ENCODE data around the gene SBF2. TPM values are rescaled to one million over a fixed set of nuclear protein-coding genes. Genes with fewer than 3 reads are reported as not detected.
A peak's percentile ranks its signal among the peaks of the same experiment; 100 is the strongest.

SBF2 gene
- total RNA-seq, 2 donors from 2014 or later, result 33.3 to 42.5 TPM

GRCh38 chr11:10125522-10126133 lies 168.4 kb downstream of the SBF2 start:
- H3K4me3 Mint-ChIP-seq, result no peak overlapping the region
- ATAC-seq (replicated peaks), result no peak
- H3K27ac Mint-ChIP-seq, result no peak overlapping the region

GRCh38 chr11:10122326-10123197 lies 171.5 kb downstream of the SBF2 start:
- peak; percentile 91 for ATAC-seq (replicated peaks)
- Mint-ChIP-seq H3K4me3 (no peak overlapping the region), H3K27ac (no peak overlapping the region)

More at GRCh38 chr11:10125522-10126133, 168.4 kb downstream of the SBF2 start:
- no peaks in the 10 kb centered on the region for H3K9me3 Mint-ChIP-seq
- no peaks in the 10 kb centered on the region for H3K27me3 Mint-ChIP-seq
- H3K4me1 Mint-ChIP-seq, result peaks cover 4% of the 10 kb centered on the region
- no peaks in the 10 kb centered on the region for H3K36me3 Mint-ChIP-seq (ENCODE audit: low read depth)

GRCh38 chr11:10118865-10119264 lies 175.2 kb downstream of the SBF2 start:
- H3K4me1 Mint-ChIP-seq, result peaks cover 4% of the 10 kb centered on the region
- ATAC-seq (replicated peaks), result no peak

More at GRCh38 chr11:10122326-10123197, 171.5 kb downstream of the SBF2 start:
- Mint-ChIP-seq H3K4me1 (peaks cover 4% of the 10 kb centered on the region), H3K36me3 (ENCODE audit: low read depth) (no peaks in the 10 kb centered on the region), H3K27me3 (no peaks in the 10 kb centered on the region), H3K9me3 (no peaks in the 10 kb centered on the region)

GRCh38 chr11:10117709-10118351 lies 176.2 kb downstream of the SBF2 start:
- H3K27me3 Mint-ChIP-seq, result no peaks in the 10 kb centered on the region
- H3K36me3 Mint-ChIP-seq (ENCODE audit: low read depth), result no peaks in the 10 kb centered on the region
- H3K4me3 Mint-ChIP-seq, result no peak overlapping the region
- peaks cover 2% of the 10 kb centered on the region for H3K4me1 Mint-ChIP-seq
- no peak for ATAC-seq (replicated peaks)
- H3K9me3 Mint-ChIP-seq, result no peaks in the 10 kb centered on the region
- H3K27ac Mint-ChIP-seq, result no peak overlapping the region

More at GRCh38 chr11:10118865-10119264, 175.2 kb downstream of the SBF2 start:
- H3K27me3 Mint-ChIP-seq, result no peaks in the 10 kb centered on the region
- H3K4me3 Mint-ChIP-seq, result no peak overlapping the region
- no peak overlapping the region for H3K27ac Mint-ChIP-seq
- H3K36me3 Mint-ChIP-seq (ENCODE audit: low read depth), result no peaks in the 10 kb centered on the region
- no peaks in the 10 kb centered on the region for H3K9me3 Mint-ChIP-seq

- H3K27ac Mint-ChIP-seq, result no peak overlapping the region
- H3K4me1 Mint-ChIP-seq, result no peaks in the 10 kb centered on the region
- no peaks in the 10 kb centered on the region for H3K36me3 Mint-ChIP-seq (ENCODE audit: low read depth)
- H3K9me3 Mint-ChIP-seq, result peaks cover 4% of the 10 kb centered on the region
- H3K4me3 Mint-ChIP-seq, result no peak overlapping the region
- ATAC-seq (replicated peaks), result no peak
- H3K27me3 Mint-ChIP-seq, result no peaks in the 10 kb centered on the region
Measured at GRCh38 chr11:10116588-10116987, 177.4 kb downstream of the SBF2 start.

- Mint-ChIP-seq H3K4me1 (no peaks in the 10 kb centered on the region), H3K27me3 (no peaks in the 10 kb centered on the region), H3K27ac (no peak overlapping the region), H3K4me3 (no peak overlapping the region), H3K36me3 (ENCODE audit: low read depth) (no peaks in the 10 kb centered on the region), H3K9me3 (peaks cover 4% of the 10 kb centered on the region)
- ATAC-seq (replicated peaks), result no peak
Measured at GRCh38 chr11:10114593-10115404, 179.2 kb downstream of the SBF2 start.

- H3K27me3 Mint-ChIP-seq, result no peaks in the 10 kb centered on the region
- ATAC-seq (replicated peaks), result no peak
Measured at GRCh38 chr11:10113852-10114251, 180.2 kb downstream of the SBF2 start.

GRCh38 chr11:10109806-10110205 lies 184.2 kb downstream of the SBF2 start:
- Mint-ChIP-seq H3K9me3 (peaks cover 4% of the 10 kb centered on the region), H3K36me3 (ENCODE audit: low read depth) (no peaks in the 10 kb centered on the region), H3K27me3 (no peaks in the 10 kb centered on the region), H3K27ac (no peak overlapping the region), H3K4me3 (no peak overlapping the region), H3K4me1 (no peaks in the 10 kb centered on the region)
- ATAC-seq (replicated peaks), result no peak

More at GRCh38 chr11:10113852-10114251, 180.2 kb downstream of the SBF2 start:
- no peak overlapping the region for H3K27ac Mint-ChIP-seq
- peaks cover 4% of the 10 kb centered on the region for H3K9me3 Mint-ChIP-seq
- H3K36me3 Mint-ChIP-seq (ENCODE audit: low read depth), result no peaks in the 10 kb centered on the region
- no peaks in the 10 kb centered on the region for H3K4me1 Mint-ChIP-seq
- no peak overlapping the region for H3K4me3 Mint-ChIP-seq

- Mint-ChIP-seq H3K36me3 (ENCODE audit: low read depth) (no peaks in the 10 kb centered on the region), H3K27me3 (no peaks in the 10 kb centered on the region), H3K4me3 (no peak overlapping the region), H3K27ac (no peak overlapping the region), H3K9me3 (peaks cover 4% of the 10 kb centered on the region), H3K4me1 (no peaks in the 10 kb centered on the region)
- ATAC-seq (replicated peaks), result no peak
Measured at GRCh38 chr11:10108915-10109680, 184.9 kb downstream of the SBF2 start.

GRCh38 chr11:10107497-10107896 lies 186.5 kb downstream of the SBF2 start:
- Mint-ChIP-seq H3K27me3 (no peaks in the 10 kb centered on the region), H3K27ac (no peak overlapping the region), H3K4me3 (no peak overlapping the region), H3K9me3 (peaks cover 4% of the 10 kb centered on the region), H3K36me3 (ENCODE audit: low read depth) (no peaks in the 10 kb centered on the region), H3K4me1 (no peaks in the 10 kb centered on the region)
- ATAC-seq (replicated peaks), result no peak

GRCh38 chr11:10097615-10098014 lies 196.4 kb downstream of the SBF2 start:
- Mint-ChIP-seq H3K27ac (no peak overlapping the region), H3K4me1 (no peaks in the 10 kb centered on the region), H3K9me3 (peaks cover 7% of the 10 kb centered on the region), H3K36me3 (ENCODE audit: low read depth) (peaks cover 15% of the 10 kb centered on the region), H3K27me3 (no peaks in the 10 kb centered on the region), H3K4me3 (no peak overlapping the region)
- ATAC-seq (replicated peaks), result no peak

- peaks cover 15% of the 10 kb centered on the region for H3K36me3 Mint-ChIP-seq (ENCODE audit: low read depth)
- no peak overlapping the region for H3K4me3 Mint-ChIP-seq
- H3K4me1 Mint-ChIP-seq, result no peaks in the 10 kb centered on the region
- ATAC-seq (replicated peaks), result no peak
- H3K9me3 Mint-ChIP-seq, result peaks cover 7% of the 10 kb centered on the region
- no peak overlapping the region for H3K27ac Mint-ChIP-seq
- H3K27me3 Mint-ChIP-seq, result no peaks in the 10 kb centered on the region
Measured at GRCh38 chr11:10096987-10097386, 197.0 kb downstream of the SBF2 start.

GRCh38 chr11:10095412-10096208 lies 198.4 kb downstream of the SBF2 start:
- Mint-ChIP-seq H3K27me3 (no peaks in the 10 kb centered on the region), H3K9me3 (peaks cover 7% of the 10 kb centered on the region), H3K27ac (no peak overlapping the region), H3K36me3 (ENCODE audit: low read depth) (peaks cover 15% of the 10 kb centered on the region), H3K4me1 (peaks cover 4% of the 10 kb centered on the region), H3K4me3 (no peak overlapping the region)
- no peak for ATAC-seq (replicated peaks)
